HFF-Myc (cell line): ENCODE data around the gene UTS2R.

Experiments
- DNase-seq: peaks from one replicate; pipeline ENCODE4 v3.0.0-alpha.2; 2011; ENCODE audit warnings: low read depth; ENCODE audit errors: extremely low read depth
- H3K4me3 ChIP-seq: replicated peaks from 2 replicates; pipeline ENCODE4 v1.5.1; 2011; ENCODE audit warnings: low read depth, mild to moderate bottlenecking, control low read depth, low read length
- TF ChIP-seq, protein P1 (sequence below): IDR thresholded peaks from 2 replicates; pipeline ENCODE4 v1.5.1; 2012; ENCODE audit warnings: mild to moderate bottlenecking, low read depth, low read length, control low read depth; ENCODE audit errors: missing control alignments

The UTS2R gene

DNA sequence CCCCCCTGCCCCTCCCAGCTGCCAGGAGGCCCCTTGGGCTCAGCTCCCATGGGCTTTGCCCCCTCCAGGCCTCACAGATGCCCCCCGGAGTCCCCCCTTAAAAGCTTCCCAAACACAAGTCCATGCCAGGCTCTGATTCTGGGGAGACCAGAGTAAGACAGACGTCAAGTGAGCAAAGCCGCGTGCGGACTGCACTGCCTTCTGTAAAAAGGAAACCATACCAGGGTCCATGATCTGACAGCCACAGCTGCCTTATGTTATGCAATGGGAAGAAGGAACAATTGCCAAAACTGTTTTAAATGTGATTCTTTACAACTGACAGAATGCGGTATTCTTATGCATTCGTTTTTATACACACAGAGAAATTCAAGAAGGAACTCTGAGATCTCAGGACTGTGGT lies 28.6 kb downstream of the UTS2R start:
- TF ChIP-seq, protein P1, sequence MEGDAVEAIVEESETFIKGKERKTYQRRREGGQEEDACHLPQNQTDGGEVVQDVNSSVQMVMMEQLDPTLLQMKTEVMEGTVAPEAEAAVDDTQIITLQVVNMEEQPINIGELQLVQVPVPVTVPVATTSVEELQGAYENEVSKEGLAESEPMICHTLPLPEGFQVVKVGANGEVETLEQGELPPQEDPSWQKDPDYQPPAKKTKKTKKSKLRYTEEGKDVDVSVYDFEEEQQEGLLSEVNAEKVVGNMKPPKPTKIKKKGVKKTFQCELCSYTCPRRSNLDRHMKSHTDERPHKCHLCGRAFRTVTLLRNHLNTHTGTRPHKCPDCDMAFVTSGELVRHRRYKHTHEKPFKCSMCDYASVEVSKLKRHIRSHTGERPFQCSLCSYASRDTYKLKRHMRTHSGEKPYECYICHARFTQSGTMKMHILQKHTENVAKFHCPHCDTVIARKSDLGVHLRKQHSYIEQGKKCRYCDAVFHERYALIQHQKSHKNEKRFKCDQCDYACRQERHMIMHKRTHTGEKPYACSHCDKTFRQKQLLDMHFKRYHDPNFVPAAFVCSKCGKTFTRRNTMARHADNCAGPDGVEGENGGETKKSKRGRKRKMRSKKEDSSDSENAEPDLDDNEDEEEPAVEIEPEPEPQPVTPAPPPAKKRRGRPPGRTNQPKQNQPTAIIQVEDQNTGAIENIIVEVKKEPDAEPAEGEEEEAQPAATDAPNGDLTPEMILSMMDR, result no peak
- H3K4me3 ChIP-seq, result no peak overlapping the region
- DNase-seq, result no peak

DNA sequence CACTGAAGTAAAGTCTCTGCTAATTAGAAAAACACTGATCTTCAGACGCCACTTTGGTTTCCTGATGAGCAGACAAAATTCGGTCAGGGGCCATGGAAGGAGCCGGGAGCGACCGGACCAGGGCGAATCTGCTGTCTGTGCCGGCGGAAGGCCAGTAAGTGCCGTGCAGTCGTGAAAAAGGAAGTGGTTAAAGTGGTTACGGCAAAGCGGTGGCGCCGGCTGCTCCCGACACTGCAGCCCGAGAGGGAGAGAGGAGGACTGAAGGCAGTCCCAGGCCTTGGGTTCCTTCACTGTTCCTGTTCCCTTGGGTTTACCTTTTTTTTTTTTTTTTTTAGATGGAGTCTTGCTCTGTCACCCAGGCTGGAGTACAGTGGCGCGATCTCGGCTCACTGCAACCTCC lies 29.3 kb downstream of the UTS2R start:
- DNase-seq, result no peak
- TF ChIP-seq, protein P1, result no peak

DNA sequence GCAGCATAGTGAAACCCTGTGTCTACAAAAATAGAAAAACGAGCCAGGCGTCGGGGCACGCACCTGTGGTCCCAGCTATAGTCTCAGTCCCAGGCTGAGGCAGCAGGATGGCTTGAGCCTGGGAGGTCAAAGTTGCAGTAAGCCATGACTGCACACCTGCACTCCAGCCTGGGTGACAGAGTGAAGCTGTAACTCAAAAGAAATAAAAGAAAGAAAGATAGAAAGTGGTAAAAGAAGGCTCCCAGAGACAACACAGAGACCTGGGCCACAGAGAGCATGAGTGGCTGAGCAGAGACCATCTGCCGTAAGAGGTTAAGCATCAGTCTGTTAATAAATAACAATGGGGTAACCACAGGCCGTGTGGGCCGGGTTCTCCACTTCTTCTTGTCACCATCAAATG lies 31.3 kb downstream of the UTS2R start:
- TF ChIP-seq, protein P1, result no peak
- no peak for DNase-seq
- H3K4me3 ChIP-seq, result no peak overlapping the region

More for the DNA sequence above, 29.3 kb downstream of the UTS2R start:
- H3K4me3 ChIP-seq, result no peak overlapping the region

DNA sequence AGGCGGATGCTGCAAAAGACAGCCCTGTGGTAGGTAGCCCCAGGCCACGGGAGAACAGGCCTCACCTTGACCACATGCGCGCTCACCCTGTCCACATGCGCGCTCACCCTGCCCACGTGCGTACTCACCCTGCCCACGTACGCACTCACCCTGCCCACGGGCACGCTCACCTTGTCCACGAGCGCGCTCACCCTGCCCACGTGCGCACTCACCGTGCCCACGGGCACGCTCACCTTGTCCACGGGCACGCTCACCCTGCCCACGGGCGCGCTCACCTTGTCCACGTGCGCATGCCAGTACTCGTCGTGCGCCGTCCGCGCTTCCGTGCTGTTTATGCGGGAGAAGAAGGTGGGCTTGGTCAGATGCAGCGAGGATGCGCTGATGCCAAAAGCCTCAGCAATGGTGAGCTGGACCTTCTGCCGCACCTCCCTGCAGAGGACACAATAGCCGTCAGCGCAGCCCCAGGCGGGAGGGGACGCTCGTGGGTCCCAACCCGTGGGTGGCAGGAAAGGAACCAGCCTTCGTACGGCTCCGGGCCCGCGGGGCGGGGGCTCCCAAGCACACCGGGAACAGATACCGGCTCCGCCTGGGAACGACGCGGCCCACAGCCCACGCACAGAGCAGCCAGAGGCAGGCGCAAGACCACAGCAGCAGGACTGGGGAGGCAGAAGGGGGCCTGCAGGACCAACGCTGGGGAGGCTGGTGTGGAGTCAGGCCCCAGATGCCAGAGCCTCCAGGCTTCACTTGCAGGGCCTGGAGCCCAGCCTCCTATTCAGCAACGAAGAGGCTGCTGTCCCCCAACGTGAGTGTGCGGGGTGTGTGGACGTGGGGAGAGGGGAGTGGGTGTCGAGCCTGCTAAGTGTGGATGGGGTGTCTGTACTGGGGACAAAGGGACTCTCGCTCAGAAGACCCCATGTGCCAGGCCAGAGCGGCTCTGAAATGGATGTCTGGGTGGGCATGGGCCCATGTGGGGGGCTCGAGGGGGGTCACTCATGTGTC lies 32.4 kb downstream of the UTS2R start:
- H3K4me3 ChIP-seq, result no peak overlapping the region
- TF ChIP-seq, protein P1, result no peak
- DNase-seq, result no peak

DNA sequence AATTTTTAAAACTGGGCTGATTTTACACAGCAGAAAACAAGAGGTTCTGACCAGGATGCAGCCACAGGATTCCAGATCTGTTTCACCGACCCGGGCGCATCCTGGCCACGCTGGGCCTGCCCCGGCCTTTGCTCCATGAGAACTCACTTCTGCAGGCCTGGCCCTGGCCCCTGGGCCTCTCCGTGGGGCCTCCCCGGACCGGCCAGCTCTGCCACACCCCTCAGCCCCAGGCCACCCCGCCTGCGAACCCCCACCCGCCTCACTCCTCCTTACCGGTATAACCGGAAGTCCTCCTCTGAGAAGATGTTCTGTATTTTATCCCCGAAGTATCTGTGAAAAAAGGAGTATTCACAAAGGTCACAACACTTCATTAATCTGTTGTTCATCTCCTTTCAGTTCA lies 33.5 kb downstream of the UTS2R start:
- no peak for DNase-seq
- TF ChIP-seq, protein P1, result no peak

DNA sequence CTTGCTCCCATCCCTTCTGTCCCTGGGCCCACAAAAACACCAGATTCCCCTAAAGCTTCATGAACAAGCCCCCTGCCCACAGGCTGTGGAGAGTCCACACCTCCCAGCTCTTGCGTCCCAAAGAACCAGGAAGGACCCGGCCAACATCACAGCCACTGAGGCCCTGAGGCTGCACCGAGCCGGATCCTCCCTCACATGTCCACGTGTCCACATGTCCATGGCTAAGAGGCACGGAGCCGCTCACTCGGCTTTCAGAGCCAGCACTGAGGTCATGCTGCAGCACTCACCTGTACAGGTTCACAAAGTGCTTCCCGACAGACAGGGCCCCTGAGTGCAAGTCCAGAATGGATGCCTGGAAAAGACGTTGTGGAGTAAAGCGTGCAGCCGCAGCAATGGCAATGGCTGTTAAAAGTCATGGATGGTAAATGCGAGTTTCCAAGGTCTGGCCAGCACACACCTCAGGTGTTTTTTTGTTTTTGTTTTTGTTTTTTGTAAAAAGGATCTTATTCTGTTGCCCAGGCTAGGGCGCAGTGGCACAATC lies 34.6 kb downstream of the UTS2R start:
- no peak for DNase-seq
- no peak overlapping the region for H3K4me3 ChIP-seq
- TF ChIP-seq, protein P1, result no peak

More for the DNA sequence above, 33.5 kb downstream of the UTS2R start:
- H3K4me3 ChIP-seq, result no peak overlapping the region
